ENCODE data around the gene KCNT2. TPM values are rescaled to one million over a fixed set of nuclear protein-coding genes. Genes with fewer than 3 reads are reported as not detected.

Gene KCNT2
- total and polyA plus RNA-seq, 2 donors (not counting 3 experiments of a cell fraction or from before 2014, with no cell fraction given) = 0.46 to 1.6 TPM

- no peak overlapping the region for H3K4me3 ChIP-seq (replicated peaks in 1 of 3; ENCODE audit: insufficient read depth in 1 of 3, low read depth in 1 of 3, low read length in 3 of 3)
- ChIA-PET POLR2A (no interaction called here), CTCF (no interaction called here)
- no peak overlapping the region for H2AFZ ChIP-seq (ENCODE audit: low read depth, low read length)
- no peak for TF ChIP-seq JUN (IDR thresholded peaks at IDR 0.05; ENCODE audit: borderline replicate concordance, insufficient read depth, insufficient read length, low read depth)
- TF ChIP-seq POLR2AphosphoS5 (IDR thresholded peaks at IDR 0.05; ENCODE audit: insufficient read depth, low read depth, low read length) = no peak
- TF ChIP-seq MYC (IDR thresholded peaks at IDR 0.05; ENCODE audit: low read depth, low read length) = no peak
- TF ChIP-seq CTCF (IDR thresholded peaks at IDR 0.05; ENCODE audit: extremely low read depth in 1 of 2, insufficient read depth in 1 of 2, low read depth in 1 of 2, low read length in 2 of 2) = no peak
- no peak for TF ChIP-seq POLR2A (IDR thresholded peaks at IDR 0.05; ENCODE audit: low read depth, low read length)
- TF ChIP-seq FOS (IDR thresholded peaks at IDR 0.05; ENCODE audit: borderline replicate concordance, insufficient read depth, low read length) = no peak
- no peak for TF ChIP-seq MAX (IDR thresholded peaks at IDR 0.05; ENCODE audit: insufficient read depth, insufficient read length)
- no peak for TF ChIP-seq GATA2 (IDR thresholded peaks at IDR 0.05; ENCODE audit: insufficient read depth, insufficient read length, low read depth, low read length)
- TF ChIP-seq EZH2 (IDR thresholded peaks at IDR 0.05; ENCODE audit: borderline replicate concordance, low read depth, low read length, severe bottlenecking) = no peak
- H3K4me1 ChIP-seq (ENCODE audit: control insufficient read depth, extremely low read depth, insufficient read depth, low read length) = no peaks in the 10 kb centered on the region
- BruUV-seq (replicated peaks) = no TSS peak
- dilution Hi-C loops (cut with MboI; ENCODE audit: extremely low pct_ligation_motif_present, low sequenced_read_pairs) (no loop called here), intact Hi-C loops (cut with micrococcal nuclease) (no loop called here)
- no peak for FAIRE-seq
- no peaks in the 10 kb centered on the region for H4K20me1 ChIP-seq (replicated peaks; ENCODE audit: control insufficient read depth, extremely low read depth, insufficient read depth, low read length)
- no peak overlapping the region for H3K27ac ChIP-seq (ENCODE audit: insufficient read depth, low read depth, low read length)
- H3K9me3 ChIP-seq (replicated peaks; ENCODE audit: control insufficient read depth, insufficient read depth, low read length) = peaks cover 2% of the 10 kb centered on the region
- no peak overlapping the region for H3K4me2 ChIP-seq (ENCODE audit: insufficient read depth, low read length)
- H3K27me3 ChIP-seq (ENCODE audit: control insufficient read depth in 2 of 2, insufficient read depth in 2 of 2, low read length in 2 of 2) = no peaks in the 10 kb centered on the region
- H3K79me2 ChIP-seq (ENCODE audit: control insufficient read depth, insufficient read depth, low read length) = no peaks in the 10 kb centered on the region
- no peak overlapping the region for H3K9ac ChIP-seq (replicated peaks; ENCODE audit: extremely low read depth, insufficient read depth, low read length)
- H3K9me1 ChIP-seq (replicated peaks; ENCODE audit: control insufficient read depth, extremely low read depth, insufficient read depth, low read length) = no peaks in the 10 kb centered on the region
- DNase-seq (ENCODE audit: low read depth, low spot score) = no peak
- H3K36me3 ChIP-seq (ENCODE audit: control insufficient read depth in 2 of 2, extremely low read depth in 1 of 2, insufficient read depth in 2 of 2, low read length in 2 of 2) = no peaks in the 10 kb centered on the region
These were observed 44.5 kb downstream of the KCNT2 start for GRCh38 chr1:196563768-196564167.
